ENCODE results near the gene DNAAF2. TPM values are rescaled to one million over a fixed set of nuclear protein-coding genes. Genes with fewer than 3 reads are reported as not detected.
"Not testable (repeated sequence)": the region's sequence is repeated elsewhere in the genome, so short reads cannot be mapped to it uniquely, and the experiment has no call there.

The DNAAF2 gene
- total RNA-seq, 1 donor from 2014 or later, result 6.8 TPM

- intact Hi-C loops (cut with DNase I), result no loop called here
- no peak for TF ChIP-seq CTCF (IDR thresholded peaks at IDR 0.05)
- Histone ChIP-seq H3K4me3 (peak within 1 kb of the TSS; percentile 91), H3K4me1 (peaks cover 35% of the 10 kb centered on the region), H3K27me3 (ENCODE audit: low read depth) (no peaks in the 10 kb centered on the region), H3K36me3 (peaks cover 31% of the 10 kb centered on the region), H3K9me3 (no peaks in the 10 kb centered on the region), H3K27ac (peak within 1 kb of the TSS; percentile 94)
- ATAC-seq (peak; percentile 97 to 98), DNase-seq (peak; percentile 98)
These were observed 49.0 kb downstream of the DNAAF2 start, which contains the start of gene RPS29 for GRCh38 chr14:49585803-49586672. Gene RPS29 (minus strand): TSS chr14:49586380. CDS start chr14:49586346, 34 bp downstream.

GRCh38 chr14:49584981-49585640, 49.9 kb downstream of the DNAAF2 start:
- Histone ChIP-seq H3K36me3 (peaks cover 31% of the 10 kb centered on the region), H3K27ac (peak overlapping the region; percentile 94), H3K4me3 (peak overlapping the region; percentile 91), H3K4me1 (peaks cover 35% of the 10 kb centered on the region)
- ATAC-seq; H3K27me3 ChIP-seq (ENCODE audit: low read depth); intact Hi-C loops (cut with DNase I); H3K9me3 ChIP-seq; DNase-seq: not testable (repeated sequence)

GRCh38 chr14:49584058-49584457, 51.0 kb downstream of the DNAAF2 start:
- intact Hi-C loops (cut with DNase I), result no loop called here
- peak overlapping the region; percentile 91 for H3K4me3 ChIP-seq
- H3K27me3 ChIP-seq (ENCODE audit: low read depth), result no peaks in the 10 kb centered on the region
- H3K27ac ChIP-seq, result no peak overlapping the region
- no peak for ATAC-seq
- H3K36me3 ChIP-seq, result peaks cover 31% of the 10 kb centered on the region
- DNase-seq, result no peak
- H3K4me1 ChIP-seq, result peaks cover 35% of the 10 kb centered on the region
- H3K9me3 ChIP-seq, result no peaks in the 10 kb centered on the region
- TF ChIP-seq CTCF (IDR thresholded peaks at IDR 0.05), result no peak

- H3K4me3 ChIP-seq, result peak overlapping the region; percentile 91
- H3K36me3 ChIP-seq, result peaks cover 31% of the 10 kb centered on the region
- no peak for ATAC-seq
- no peaks in the 10 kb centered on the region for H3K9me3 ChIP-seq
- peaks cover 35% of the 10 kb centered on the region for H3K4me1 ChIP-seq
- H3K27ac ChIP-seq, result no peak overlapping the region
- intact Hi-C loops (cut with DNase I), result no loop called here
- no peak for TF ChIP-seq CTCF (IDR thresholded peaks at IDR 0.05)
- no peaks in the 10 kb centered on the region for H3K27me3 ChIP-seq (ENCODE audit: low read depth)
- no peak for DNase-seq
These were observed 51.4 kb downstream of the DNAAF2 start for GRCh38 chr14:49583629-49584028.

- H3K36me3 ChIP-seq, result peaks cover 35% of the 10 kb centered on the region
- TF ChIP-seq CTCF (IDR thresholded peaks at IDR 0.05), result no peak
- no peaks in the 10 kb centered on the region for H3K27me3 ChIP-seq (ENCODE audit: low read depth)
- H3K9me3 ChIP-seq, result no peaks in the 10 kb centered on the region
- DNase-seq, result no peak
- no peak overlapping the region for H3K4me3 ChIP-seq
- no peak for ATAC-seq
- H3K27ac ChIP-seq, result no peak overlapping the region
- peaks cover 35% of the 10 kb centered on the region for H3K4me1 ChIP-seq
- intact Hi-C loops (cut with DNase I), result no loop called here
These were observed 52.7 kb downstream of the DNAAF2 start for GRCh38 chr14:49582113-49582977.
